Pancreas (tissue), 10 donors: ENCODE measurements around the gene ADAMTSL1. TPM values are rescaled to one million over a fixed set of nuclear protein-coding genes. Genes with fewer than 3 reads are reported as not detected.
"Not testable (repeated sequence)": the region's sequence is repeated elsewhere in the genome, so short reads cannot be mapped to it uniquely, and the experiment has no call there.

ENCODE experiments used
- ATAC-seq, 4 donors: fragments of 200-7000 bp; cut with Tn5 transposase; one replicate each; pipeline versions ENCODE4 v1.8.0 to v1.9.1; 2020; ENCODE audit warnings: mild to moderate bottlenecking in 4 of 4, moderate library complexity in 4 of 4
- DNase-seq, 6 donors: peaks; one replicate each; pipeline ENCODE4 v3.0.0-alpha.2; 2020
- FAIRE-seq: peaks from 2 replicates; lab custom pipeline; 2012; peaks lifted over from hg19 to GRCh38; lab: Jason Lieb, UNC
- H3K27ac ChIP-seq, 4 donors: fragments of 200-600 bp; sonication (generic); 1 replicate in 3 of 4; 2 replicates in 1 of 4; pipeline versions ENCODE4 v1.5.0 to v1.8.0; 2020
- H3K27me3 ChIP-seq, 4 donors: fragments of 200-600 bp; one replicate each; pipeline ENCODE4 v1.8.0; 2021
- H3K36me3 ChIP-seq, 3 donors: fragments of 200-600 bp; sonication (generic) in 1 of 3; one replicate each; pipeline versions ENCODE4 v1.5.0 to v1.8.0; 2020 to 2021
- H3K4me1 ChIP-seq, 3 donors: fragments of 200-600 bp; one replicate each; pipeline ENCODE4 v1.8.0; 2021
- H3K4me3 ChIP-seq, 4 donors: fragments of 200-600 bp; sonication (generic) in 2 of 4; one replicate each; pipeline versions ENCODE4 v1.5.0 to v1.8.0; 2020 to 2021
- H3K9me3 ChIP-seq, 4 donors: fragments of 200-600 bp; one replicate each; pipeline ENCODE4 v1.8.0; 2021
- CTCF ChIP-seq, 4 donors: fragments of 200-600 bp; sonication (generic) in 3 of 4; IDR thresholded peaks; one replicate each; pipeline versions ENCODE4 v1.5.0 to v1.8.0; 2021; ENCODE audit warnings: antibody characterized with exemption in 4 of 4
- WGBS, 2 donors: extraction: QIAGEN DNeasy Blood & Tissue Kit; methylation state at CpG; one replicate each; pipeline ENCODE4 v1.1.7; 2013; 5-methylcytosine and 5-hydroxymethylcytosine counted together
- intact Hi-C, 3 donors: fragments of 100-400 bp; cut with DNase I; formaldehyde crosslinking; loops; one replicate each; pipeline versions ENCODE4 v1.11.1 to v1.14.2; 2022
- polyA plus RNA-seq, 2 donors: library from polyadenylated mRNA; stranded (reverse); fragments of 200-250 nt; gene quantifications; one replicate each; pipeline ENCODE4 v1.2.3, GENCODE V29; 2013
- total RNA-seq, 6 donors: library from RNA; stranded (reverse); fragmentation: NEBNext Ultra II Directional in 4 of 6; extraction: Animal tissue kit (Norgen Biotek cat#: 25700) in 4 of 6; gene quantifications; one replicate each; pipeline versions ENCODE4 v1.2.1 to v1.2.4, GENCODE V29; 2021 to 2023
- donor health status: healthy with polysubstance abuse.
- donor health status: DM: no; HTN: no; CAD: no; lungs with moderate emphysema.
- donor health status: DM: no; HTN: no; CAD: no.
- donor health status: control.
- donor health status: control.
- donor health status: Bipolar disorder and iron deficiency.
- donor health status: DM: yes; HTN: yes; CAD: no.
- donor health status: DM: no; HTN: no; CAD: no.
- donor health status: DM: no; HTN: no; CAD: no.
- donor health status: DM: yes; HTN: yes; CAD: no.

Gene ADAMTSL1
- total and polyA plus RNA-seq, 8 donors, result 0.24 to 2.1 (median 0.67) TPM

- Histone ChIP-seq H3K36me3 (no peaks in the 10 kb centered on the region), H3K9me3 (no peaks in the 10 kb centered on the region), H3K4me1 (no peaks in the 10 kb centered on the region), H3K27ac (no peak overlapping the region), H3K27me3 (no peaks in the 10 kb centered on the region), H3K4me3 (no peak overlapping the region)
- TF ChIP-seq CTCF (IDR thresholded peaks at IDR 0.05), result no peak
- ATAC-seq, result no peak
- FAIRE-seq, result no peak
- no peak for DNase-seq
- WGBS, 2 donors, result 69 to 74% methylated on average over 7 of the region's 7 CpGs
- intact Hi-C loops, result no loop called here
Observed at GRCh38 chr9:18928711-18929110, 454.8 kb downstream of the ADAMTSL1 start.

- H3K27ac ChIP-seq, H3K9me3 ChIP-seq, H3K36me3 ChIP-seq, FAIRE-seq, H3K27me3 ChIP-seq, DNase-seq, H3K4me1 ChIP-seq, intact Hi-C loops, H3K4me3 ChIP-seq, ATAC-seq: not testable (repeated sequence)
- WGBS, 2 donors, result 78 to 83% methylated on average over 13 of the region's 13 CpGs
Observed at GRCh38 chr9:18930611-18931010, 456.7 kb downstream of the ADAMTSL1 start.

- intact Hi-C loops, result no loop called here
- 61 to 69% methylated on average over 2 of the region's 2 CpGs for WGBS, 2 donors
- Histone ChIP-seq H3K4me1 (no peaks in the 10 kb centered on the region), H3K27me3 (no peaks in the 10 kb centered on the region), H3K36me3 (no peaks in the 10 kb centered on the region), H3K27ac (no peak overlapping the region), H3K9me3 (no peaks in the 10 kb centered on the region), H3K4me3 (no peak overlapping the region)
- no peak for TF ChIP-seq CTCF (IDR thresholded peaks at IDR 0.05)
- DNase-seq (no peak), ATAC-seq (no peak), FAIRE-seq (no peak)
Observed at GRCh38 chr9:18935541-18935940, 461.6 kb downstream of the ADAMTSL1 start.

GRCh38 chr9:18936094-18936871 lies 462.3 kb downstream of the ADAMTSL1 start:
- 49 to 58% methylated on average over 7 of the region's 7 CpGs for WGBS, 2 donors
- ATAC-seq (no peak), DNase-seq (no peak), FAIRE-seq (no peak)
- no peak for TF ChIP-seq CTCF (IDR thresholded peaks at IDR 0.05)
- no peaks in the 10 kb centered on the region for H3K27me3 ChIP-seq
- no peak overlapping the region for H3K4me3 ChIP-seq
- H3K4me1 ChIP-seq, result no peaks in the 10 kb centered on the region
- no peaks in the 10 kb centered on the region for H3K9me3 ChIP-seq
- intact Hi-C loops, result no loop called here
- H3K27ac ChIP-seq, result no peak overlapping the region
- no peaks in the 10 kb centered on the region for H3K36me3 ChIP-seq

GRCh38 chr9:18939943-18940342 lies 466.0 kb downstream of the ADAMTSL1 start:
- ATAC-seq (no peak), FAIRE-seq (no peak)
- no peak for TF ChIP-seq CTCF (IDR thresholded peaks at IDR 0.05)

More at GRCh38 chr9:18939943-18940342, 466.0 kb downstream of the ADAMTSL1 start:
- H3K27ac ChIP-seq, result no peak overlapping the region
- H3K36me3 ChIP-seq, result no peaks in the 10 kb centered on the region
- intact Hi-C loops, result no loop called here
- no peak for DNase-seq
- WGBS, 2 donors, result 68 to 88% methylated on average over 5 of the region's 5 CpGs
- H3K27me3 ChIP-seq, result no peaks in the 10 kb centered on the region
- no peak overlapping the region for H3K4me3 ChIP-seq
- no peaks in the 10 kb centered on the region for H3K9me3 ChIP-seq
- no peaks in the 10 kb centered on the region for H3K4me1 ChIP-seq
